Esophagus muscularis mucosa (tissue), 4 donors: ENCODE results near the gene PGC. TPM values are rescaled to one million over a fixed set of nuclear protein-coding genes. Genes with fewer than 3 reads are reported as not detected.

Experiments
- DNase-seq: peaks from one replicate; pipeline ENCODE4 v3.0.0-alpha.2; 2017; ENCODE audit errors: extremely low spot score
- H3K27ac ChIP-seq, 4 donors: fragments of 200-600 bp; sonication (generic); replicated peaks in 1 of 4; 1 replicate in 3 of 4; 2 replicates in 1 of 4; pipeline ENCODE4 v1.5.1; 2016 to 2019; ENCODE audit warnings: mild to moderate bottlenecking in 1 of 4
- H3K27me3 ChIP-seq, 4 donors: fragments of 200-600 bp; sonication (generic); one replicate each; pipeline versions ENCODE4 v1.5.1 to v1.6.0; 2016 to 2019
- H3K36me3 ChIP-seq, 4 donors: fragments of 200-600 bp; sonication (generic); one replicate each; pipeline ENCODE4 v1.5.1; 2016 to 2019
- H3K4me1 ChIP-seq, 4 donors: fragments of 200-600 bp; sonication (generic); one replicate each; pipeline ENCODE4 v1.5.1; 2016 to 2019
- H3K4me3 ChIP-seq, 4 donors: fragments of 200-600 bp; sonication (generic); 1 replicate in 2 of 4; 2 replicates in 2 of 4; pipeline ENCODE4 v1.5.1; 2016 to 2019; ENCODE audit warnings: mild to moderate bottlenecking in 4 of 4, moderate library complexity in 1 of 4
- H3K9me3 ChIP-seq, 4 donors: fragments of 200-600 bp; sonication (generic); 1 replicate in 3 of 4; 2 replicates in 1 of 4; pipeline ENCODE4 v1.5.1; 2016 to 2019
- CTCF ChIP-seq, 3 experiments: fragments of 200-600 bp in 2 of 3; fragments of 450-650 bp in 1 of 3; sonication (generic) in 2 of 3; IDR thresholded peaks; one replicate each; pipeline ENCODE4 v1.5.1; 2017 to 2019; ENCODE audit warnings: antibody characterized with exemption in 3 of 3, mild to moderate bottlenecking in 2 of 3, moderate library complexity in 1 of 3
- EP300 ChIP-seq: sonication (generic); formaldehyde crosslinking; IDR thresholded peaks from one replicate; pipeline ENCODE4 v1.6.1; 2017; ENCODE audit warnings: antibody characterized with exemption
- POLR2A ChIP-seq: fragments of 450-650 bp; IDR thresholded peaks from one replicate; pipeline ENCODE4 v1.6.1; 2017; ENCODE audit warnings: antibody characterized with exemption, moderate library complexity, mild to moderate bottlenecking, low read depth
- POLR2AphosphoS5 ChIP-seq, 2 donors: sonication (generic); formaldehyde crosslinking; IDR thresholded peaks; one replicate each; pipeline ENCODE4 v1.6.1; 2017; ENCODE audit warnings: antibody characterized with exemption in 2 of 2
- WGBS: methylation state at CpG from one replicate; pipeline ENCODE4 v1.1.5; 2018; 5-methylcytosine and 5-hydroxymethylcytosine counted together
- intact Hi-C: fragments of 100-400 bp; cut with DNase I; formaldehyde crosslinking; loops from one replicate; pipeline ENCODE4 v1.15.1; 2023
- total RNA-seq, 4 donors: library from RNA; depleted of rRNA; stranded (reverse); fragments of >200 nt; gene quantifications; one replicate each; pipeline versions ENCODE4 v1.1.0 to v1.2.1, GENCODE V29; 2016

Gene PGC
- total RNA-seq, 4 donors from 2014 or later: 0.83 to 1.1 (median 0.92) TPM; not detected in 1

DNA sequence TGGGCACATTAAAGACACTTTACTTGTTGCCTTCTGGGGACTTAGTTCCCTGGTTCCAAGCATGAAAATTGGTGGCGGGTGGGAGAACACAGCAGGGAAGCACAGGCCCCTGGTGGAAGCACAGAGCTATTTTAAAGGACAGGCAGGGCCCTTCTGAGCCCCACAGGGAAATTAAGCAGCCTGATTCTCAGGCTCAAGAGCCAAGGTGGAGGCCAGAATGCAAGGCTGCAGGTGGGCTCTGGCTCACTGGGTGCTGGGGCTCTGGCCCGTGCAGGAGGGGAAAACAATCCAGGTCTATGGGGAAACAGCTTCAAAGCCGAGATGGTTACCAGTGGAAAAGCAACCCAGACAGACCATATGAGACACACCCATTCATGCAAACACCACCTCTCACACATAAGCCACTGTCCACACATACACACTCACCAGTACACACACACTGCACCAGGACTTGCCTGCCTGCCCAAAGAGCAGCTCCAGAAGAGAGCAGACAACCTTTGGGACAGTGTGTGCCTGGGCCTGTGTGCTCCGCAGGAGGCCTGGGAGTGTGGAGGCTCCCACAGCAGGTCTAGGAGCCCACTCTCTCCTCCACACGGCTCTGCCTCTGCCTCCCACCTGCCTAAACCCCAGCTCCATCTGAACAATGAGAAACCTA, 42.4 kb downstream of the PGC start:
- Histone ChIP-seq H3K4me3 (no peak overlapping the region), H3K9me3 (no peaks in the 10 kb centered on the region), H3K4me1 (peaks cover 56 to 79% (median 71%) of the 10 kb centered on the region in 4 donors), H3K36me3 (peaks cover 0 to 9% (median 6%) of the 10 kb centered on the region in 4 donors), H3K27ac (peak overlapping the region; percentile 77 to 88 (median 82)), H3K27me3 (no peaks in the 10 kb centered on the region)
- WGBS: 63% methylated on average over 3 of the region's 5 CpGs
- TF ChIP-seq POLR2AphosphoS5 (IDR thresholded peaks at IDR 0.05) (no peak), POLR2A (no peak)
- intact Hi-C loops: loop anchor here (10.0 kb wide), 1 partner anchor 70 kb away; the partner anchor contains the start of gene FRS3
- no peak for DNase-seq

GRCh38 chr6:41704028-41704427, 43.2 kb downstream of the PGC start:
- H3K9me3 ChIP-seq: no peaks in the 10 kb centered on the region
- peaks cover 0 to 9% (median 6%) of the 10 kb centered on the region in 4 donors for H3K36me3 ChIP-seq
- H3K4me3 ChIP-seq: no peak overlapping the region
- TF ChIP-seq POLR2A: no peak
- TF ChIP-seq POLR2AphosphoS5 (IDR thresholded peaks at IDR 0.05): no peak
- no peak for TF ChIP-seq EP300
- TF ChIP-seq CTCF (IDR thresholded peaks at IDR 0.05): no peak
- no peak for DNase-seq
- no peaks in the 10 kb centered on the region for H3K27me3 ChIP-seq
- 73% methylated on average over 7 of the region's 7 CpGs for WGBS
- H3K27ac ChIP-seq: peak overlapping the region in 2 of 4 donors; percentile 77 to 88
- H3K4me1 ChIP-seq: peaks cover 58 to 81% (median 74%) of the 10 kb centered on the region in 4 donors
- intact Hi-C loops: loop anchor here (10.0 kb wide), 1 partner anchor 71 kb away; the partner anchor contains the start of gene FRS3

- Histone ChIP-seq H3K4me3 (no peak overlapping the region), H3K4me1 (peaks cover 63 to 81% (median 73%) of the 10 kb centered on the region in 4 donors), H3K27me3 (no peaks in the 10 kb centered on the region), H3K9me3 (no peaks in the 10 kb centered on the region), H3K36me3 (peaks cover 0 to 9% (median 6%) of the 10 kb centered on the region in 4 donors), H3K27ac (no peak overlapping the region)
- TF ChIP-seq EP300 (no peak), CTCF (IDR thresholded peaks at IDR 0.05) (no peak), POLR2AphosphoS5 (IDR thresholded peaks at IDR 0.05) (no peak), POLR2A (no peak)
- no peak for DNase-seq
- intact Hi-C loops: loop anchor here (10.0 kb wide), 1 partner anchor 72 kb away; the partner anchor contains the start of gene FRS3
- WGBS: 96% methylated on average over 11 of the region's 14 CpGs
Observed at GRCh38 chr6:41702771-41703494, 44.3 kb downstream of the PGC start.

- Histone ChIP-seq H3K9me3 (no peaks in the 10 kb centered on the region), H3K27ac (no peak overlapping the region), H3K4me1 (peaks cover 57 to 78% (median 67%) of the 10 kb centered on the region in 4 donors), H3K36me3 (peaks cover 0 to 9% (median 6%) of the 10 kb centered on the region in 4 donors), H3K4me3 (no peak overlapping the region), H3K27me3 (no peaks in the 10 kb centered on the region)
- no peak for TF ChIP-seq POLR2A
- TF ChIP-seq CTCF (IDR thresholded peaks at IDR 0.05): no peak
- no peak for TF ChIP-seq POLR2AphosphoS5 (IDR thresholded peaks at IDR 0.05)
- TF ChIP-seq EP300: no peak
- 97% methylated on average over 10 of the region's 10 CpGs for WGBS
- no peak for DNase-seq
- intact Hi-C loops: loop anchor here (10.0 kb wide), 1 partner anchor 73 kb away; the partner anchor contains the start of gene FRS3
Observed at GRCh38 chr6:41702089-41702745, 45.0 kb downstream of the PGC start.
